Tibial nerve (tissue), 4 donors: ENCODE results near the gene PADI3.

Experiments
- CTCF ChIP-seq, 5 experiments: fragments of 200-600 bp in 3 of 5; fragments of 450-650 bp in 2 of 5; sonication (generic) in 3 of 5; IDR thresholded peaks; one replicate each; pipeline ENCODE4 v1.5.1; 2016 to 2019; ENCODE audit warnings: antibody characterized with exemption in 5 of 5, mild to moderate bottlenecking in 3 of 5, moderate library complexity in 2 of 5
- EP300 ChIP-seq, 2 donors: sonication (generic); formaldehyde crosslinking; IDR thresholded peaks; one replicate each; pipeline ENCODE4 v1.6.1; 2017; ENCODE audit warnings: antibody characterized with exemption in 2 of 2, mild to moderate bottlenecking in 1 of 2
- POLR2A ChIP-seq, 2 donors: fragments of 450-650 bp; IDR thresholded peaks; one replicate each; pipeline ENCODE4 v1.6.1; 2017; ENCODE audit warnings: antibody characterized with exemption in 2 of 2, mild to moderate bottlenecking in 2 of 2, moderate library complexity in 2 of 2

GRCh38 chr1:17215545-17215890, 33.4 kb upstream of the PADI3 start:
- TF ChIP-seq CTCF (IDR thresholded peaks at IDR 0.05) (no peak), EP300 (IDR thresholded peaks at IDR 0.05) (no peak), POLR2A (IDR thresholded peaks at IDR 0.05) (no peak)
